ENCODE data around the gene APMAP.

APMAP gene

DNA sequence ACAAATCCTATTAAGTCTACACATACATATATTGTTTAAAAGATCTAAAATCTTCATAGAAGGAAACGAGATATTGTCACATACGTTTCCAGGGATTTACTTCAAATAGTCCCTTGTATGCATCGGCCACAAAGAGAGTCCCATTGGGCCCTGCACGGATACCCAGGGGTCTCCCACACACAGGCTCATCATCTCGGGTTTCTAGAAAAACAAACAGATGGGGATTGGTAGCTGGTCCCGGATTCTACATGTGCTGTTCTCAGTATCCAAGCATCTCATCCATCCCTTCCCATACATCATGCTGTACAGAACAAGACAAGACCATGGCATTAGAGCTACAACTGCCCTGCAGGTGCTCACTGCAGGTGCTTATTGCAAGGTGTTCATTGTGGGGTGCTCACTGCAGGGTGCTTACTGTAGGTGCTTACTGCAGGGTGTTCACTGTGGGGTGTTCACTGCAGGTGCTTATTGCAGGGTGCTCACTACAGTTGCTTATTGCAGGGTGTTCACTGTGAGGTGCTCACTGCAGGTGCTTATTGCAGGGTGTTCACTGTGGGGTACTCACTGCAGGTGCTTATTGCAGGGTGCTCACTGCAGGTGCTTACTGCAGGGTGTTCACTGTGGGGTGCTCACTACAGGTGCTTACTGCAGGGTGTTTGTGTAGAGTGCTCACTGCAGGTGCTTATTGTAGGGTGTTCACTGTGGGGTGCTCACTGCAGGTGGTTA lies 21.0 kb downstream of the APMAP start:
- in situ Hi-C loops (cut with MboI; ENCODE audit: low sequenced_read_pairs): no loop called here

GRCh38 chr20:24970754-24971153 lies 21.8 kb downstream of the APMAP start:
- in situ Hi-C loops (cut with MboI; ENCODE audit: low sequenced_read_pairs): no loop called here

- in situ Hi-C loops (cut with MboI; ENCODE audit: low sequenced_read_pairs): no loop called here
Measured at GRCh38 chr20:24970030-24970553, 22.5 kb downstream of the APMAP start.

DNA sequence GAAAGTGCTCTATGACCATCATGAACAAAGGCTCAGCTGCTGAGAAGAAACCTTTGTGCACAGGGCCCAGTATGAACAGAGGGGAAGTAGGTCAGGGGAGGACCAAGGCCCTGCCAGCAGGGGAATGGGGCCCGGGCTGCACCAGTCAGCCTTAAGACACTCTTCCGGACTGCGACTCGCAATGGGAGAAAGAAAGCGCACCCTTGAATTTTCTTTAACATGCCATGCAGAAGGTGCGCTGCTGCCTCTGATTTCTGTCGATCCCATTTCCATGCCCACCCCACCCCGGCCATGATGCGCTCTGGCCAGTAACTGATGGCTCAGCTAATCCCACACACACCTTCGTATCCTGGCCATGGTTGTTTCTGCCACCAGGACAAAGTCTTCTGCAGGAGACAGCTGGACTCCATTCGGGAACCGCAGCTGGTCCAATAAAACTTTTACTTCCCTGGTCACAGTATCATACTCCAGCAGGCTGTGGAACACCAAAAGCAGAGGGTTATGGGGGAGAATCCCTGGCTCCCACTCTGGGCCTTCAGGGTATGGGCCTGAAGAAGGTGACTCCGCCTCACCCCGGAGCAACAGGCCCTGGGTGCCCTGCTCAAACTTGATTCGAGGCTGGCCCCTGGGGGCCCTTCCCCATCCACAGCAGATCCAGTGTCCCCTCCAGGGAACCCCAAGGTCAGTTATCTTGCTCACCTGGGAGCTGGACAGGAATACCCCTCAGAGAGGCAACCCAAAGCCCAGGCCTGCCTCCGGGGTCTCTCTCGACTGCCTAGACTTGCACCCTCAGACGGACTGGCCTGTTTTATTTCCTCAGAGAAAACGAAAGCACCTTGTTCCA lies 23.1 kb downstream of the APMAP start:
- in situ Hi-C loops (cut with MboI; ENCODE audit: low sequenced_read_pairs): no loop called here

GRCh38 chr20:24968278-24968800 lies 24.2 kb downstream of the APMAP start:
- in situ Hi-C loops (cut with MboI; ENCODE audit: low sequenced_read_pairs): no loop called here

DNA sequence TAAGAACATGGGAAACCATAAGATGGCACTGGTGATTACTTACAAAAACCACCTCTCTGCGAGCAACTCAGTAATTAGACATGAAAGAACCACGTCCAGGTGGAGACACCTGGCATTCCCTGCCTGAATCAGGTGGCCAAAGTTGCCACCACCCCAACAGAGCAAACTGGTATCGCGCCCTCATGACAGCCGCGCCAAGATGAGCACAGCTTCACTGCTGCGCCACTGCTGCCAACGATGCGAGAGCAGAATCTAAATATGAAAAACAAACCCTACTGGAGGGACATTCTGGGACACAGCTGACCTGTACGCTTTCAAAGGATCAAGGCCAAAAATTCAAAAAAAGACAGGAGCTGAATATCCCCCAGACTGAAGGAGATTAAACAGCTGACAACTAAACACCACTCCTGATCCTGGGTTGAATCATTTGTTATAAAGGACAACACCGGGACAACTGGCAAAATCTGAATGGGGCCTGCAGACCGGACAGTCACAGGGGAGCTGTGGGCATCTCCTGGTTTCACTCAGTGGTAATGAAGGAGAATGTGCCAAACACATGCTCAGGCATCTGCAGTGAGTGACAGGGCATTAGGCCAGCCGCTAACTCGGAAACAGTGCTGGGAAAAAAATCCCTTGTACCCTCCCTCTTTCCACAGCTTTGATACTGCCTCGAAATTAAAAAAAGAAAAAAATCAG lies 26.1 kb downstream of the APMAP start:
- in situ Hi-C loops (cut with MboI; ENCODE audit: low sequenced_read_pairs): no loop called here

- in situ Hi-C loops (cut with MboI; ENCODE audit: low sequenced_read_pairs): no loop called here
Measured at GRCh38 chr20:24965065-24965919, 27.3 kb downstream of the APMAP start.

- in situ Hi-C loops (cut with MboI; ENCODE audit: low sequenced_read_pairs): no loop called here
Measured at GRCh38 chr20:24964506-24964840, 28.1 kb downstream of the APMAP start.

GRCh38 chr20:24963672-24964505 lies 28.7 kb downstream of the APMAP start:
- in situ Hi-C loops (cut with MboI; ENCODE audit: low sequenced_read_pairs): no loop called here

GRCh38 chr20:24962510-24962909 lies 30.0 kb downstream of the APMAP start:
- in situ Hi-C loops (cut with MboI; ENCODE audit: low sequenced_read_pairs): no loop called here

DNA sequence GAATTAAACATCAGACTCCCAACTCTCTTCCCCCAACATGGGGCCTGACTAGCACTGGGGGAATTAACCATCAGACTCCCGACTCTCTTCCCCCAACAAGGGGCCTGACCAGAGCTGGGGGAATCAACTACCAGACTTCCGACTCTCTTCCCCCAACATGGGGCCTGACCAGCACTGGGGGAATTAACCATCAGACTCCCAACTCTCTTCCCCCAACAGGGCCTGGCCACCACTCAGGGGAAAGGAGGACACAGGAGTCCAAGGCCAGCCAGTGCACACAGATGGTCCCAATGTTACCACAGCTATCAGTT lies 30.4 kb downstream of the APMAP start:
- in situ Hi-C loops (cut with MboI; ENCODE audit: low sequenced_read_pairs): no loop called here

GRCh38 chr20:24961384-24962181 lies 31.0 kb downstream of the APMAP start:
- in situ Hi-C loops (cut with MboI; ENCODE audit: low sequenced_read_pairs): no loop called here

GRCh38 chr20:24960861-24961260 lies 31.7 kb downstream of the APMAP start:
- in situ Hi-C loops (cut with MboI; ENCODE audit: low sequenced_read_pairs): no loop called here

DNA sequence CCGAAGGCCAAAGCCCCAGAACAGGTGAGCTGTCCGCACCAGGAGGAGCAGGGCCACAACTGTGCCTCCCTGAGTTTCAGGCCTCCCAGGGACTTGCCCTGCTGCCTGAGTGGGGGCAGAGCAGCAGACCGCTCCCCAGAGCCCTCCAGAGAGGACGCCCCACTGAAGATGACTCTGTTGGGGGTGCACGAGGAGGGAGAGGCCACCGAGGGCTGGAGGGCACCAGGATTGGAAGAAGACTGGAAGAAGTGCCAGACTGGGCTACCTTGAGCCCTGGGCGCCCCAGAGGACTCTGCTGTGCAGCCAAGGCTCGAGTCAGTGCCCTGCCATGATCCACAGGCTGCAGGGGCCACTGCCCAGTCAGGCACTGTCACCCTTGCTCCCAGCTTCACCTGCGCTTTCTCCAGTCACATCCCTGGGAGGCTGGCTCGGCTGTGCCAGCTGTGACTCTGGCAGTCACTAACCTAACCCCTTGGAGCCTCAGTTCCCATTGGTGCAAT lies 32.2 kb downstream of the APMAP start:
- in situ Hi-C loops (cut with MboI; ENCODE audit: low sequenced_read_pairs): no loop called here

GRCh38 chr20:24959591-24960301 lies 32.8 kb downstream of the APMAP start:
- in situ Hi-C loops (cut with MboI; ENCODE audit: low sequenced_read_pairs): no loop called here

GRCh38 chr20:24958506-24959385 lies 33.8 kb downstream of the APMAP start:
- in situ Hi-C loops (cut with MboI; ENCODE audit: low sequenced_read_pairs): no loop called here

All from HL-60/S4 treated with retinoic acid at 250 ng/mL for 4 days and 3 days (cell line).